OCI-LY3 (cell line): ENCODE results near the gene CEACAM18.

ENCODE experiments used
- H2AFZ ChIP-seq: fragments of 200-600, 300-600 bp; shearing (Covaris generic); 2 replicates; pipeline ENCODE4 v1.6.0; 2014; ENCODE audit warnings: antibody characterized with exemption, low read depth, low read length
- H3K27ac ChIP-seq: fragments of 200-600, 300-600 bp; sonication (generic); 2 replicates; pipeline ENCODE4 v1.5.1; 2014; ENCODE audit warnings: mild to moderate bottlenecking, low read length, moderate library complexity, mixed read lengths
- H3K27me3 ChIP-seq: fragments of 200-600, 300-600 bp; sonication (generic); 2 replicates; pipeline ENCODE4 v1.6.1; 2014; ENCODE audit warnings: low read depth, low read length, mixed read lengths
- H3K36me3 ChIP-seq: fragments of 200-600, 300-600 bp; sonication (generic); replicated peaks from 2 replicates; pipeline ENCODE3; 2014; ENCODE audit warnings: low read depth, low read length, mixed read lengths
- H3K4me1 ChIP-seq: fragments of 300-600, 200-600 bp; sonication (generic); 2 replicates; pipeline ENCODE4 v1.6.1; 2014; ENCODE audit warnings: low read length, mixed read lengths
- H3K4me2 ChIP-seq: fragments of 200-600, 300-600 bp; sonication (generic); 2 replicates; pipeline ENCODE4 v1.6.1; 2014; ENCODE audit warnings: low read length, mixed read lengths
- H3K4me3 ChIP-seq: fragments of 300-600, 200-600 bp; sonication (generic); 2 replicates; pipeline ENCODE4 v1.5.1; 2014; ENCODE audit warnings: antibody characterized with exemption, mild to moderate bottlenecking, low read length, moderate library complexity
- H3K79me2 ChIP-seq: fragments of 300-600, 200-600 bp; shearing (Covaris generic); 2 replicates; pipeline ENCODE4 v1.6.1; 2014; ENCODE audit warnings: mild to moderate bottlenecking, low read length, mixed read lengths
- H3K9ac ChIP-seq: fragments of 300-600, 200-600 bp; shearing (Covaris generic); 2 replicates; pipeline ENCODE4 v1.6.0; 2014; ENCODE audit warnings: mild to moderate bottlenecking, low read length, moderate library complexity
- H3K9me3 ChIP-seq: fragments of 200-600, 300-600 bp; shearing (Covaris generic); 2 replicates; pipeline ENCODE4 v1.6.1; 2014; ENCODE audit warnings: low read length, mixed read lengths; ENCODE audit not compliant: insufficient read depth
- H4K20me1 ChIP-seq: fragments of 200-600, 300-600 bp; sonication (generic); 2 replicates; pipeline ENCODE4 v1.6.1; 2016; ENCODE audit warnings: low read length, mixed read lengths; ENCODE audit not compliant: insufficient read depth
- CTCF ChIP-seq: fragments of 200-600, 300-600 bp; sonication (generic); IDR thresholded peaks from 2 replicates; pipeline ENCODE4 v1.5.1; 2014; ENCODE audit warnings: antibody characterized with exemption, low read length, low read depth
- EZH2phosphoT487 ChIP-seq: fragments of 200-600 bp; shearing (Covaris generic); IDR thresholded peaks from 2 replicates; pipeline ENCODE4 v1.6.1; 2018; ENCODE audit warnings: antibody characterized with exemption, mixed run types, low read depth

The CEACAM18 gene

GRCh38 chr19:51468545-51468920, 9.8 kb upstream of the CEACAM18 start:
- no peak for TF ChIP-seq CTCF
- no peak for TF ChIP-seq EZH2phosphoT487
- Histone ChIP-seq H3K9me3 (no peaks in the 10 kb centered on the region), H3K79me2 (no peaks in the 10 kb centered on the region), H3K27me3 (peaks cover 66% of the 10 kb centered on the region), H3K9ac (no peak overlapping the region), H3K4me3 (no peak overlapping the region), H3K4me1 (no peaks in the 10 kb centered on the region), H3K36me3 (no peaks in the 10 kb centered on the region), H3K27ac (no peak overlapping the region), H3K4me2 (no peak overlapping the region), H4K20me1 (no peaks in the 10 kb centered on the region), H2AFZ (no peak overlapping the region)

- no peaks in the 10 kb centered on the region for H4K20me1 ChIP-seq
- H3K36me3 ChIP-seq: no peaks in the 10 kb centered on the region
- no peaks in the 10 kb centered on the region for H3K79me2 ChIP-seq
- H3K4me2 ChIP-seq: no peak overlapping the region
- no peak overlapping the region for H3K9ac ChIP-seq
- H3K4me3 ChIP-seq: no peak overlapping the region
- peaks cover 70% of the 10 kb centered on the region for H3K27me3 ChIP-seq
- no peak for TF ChIP-seq EZH2phosphoT487
- TF ChIP-seq CTCF: no peak
- no peak overlapping the region for H2AFZ ChIP-seq
- no peak overlapping the region for H3K27ac ChIP-seq
- H3K4me1 ChIP-seq: no peaks in the 10 kb centered on the region
- no peaks in the 10 kb centered on the region for H3K9me3 ChIP-seq
These were observed 9.2 kb upstream of the CEACAM18 start for GRCh38 chr19:51469162-51469561.

- Histone ChIP-seq H3K36me3 (no peaks in the 10 kb centered on the region), H3K4me2 (no peak overlapping the region), H3K4me3 (no peak overlapping the region), H3K79me2 (no peaks in the 10 kb centered on the region), H3K9ac (no peak overlapping the region), H3K4me1 (peaks cover 4% of the 10 kb centered on the region), H2AFZ (no peak overlapping the region), H3K9me3 (no peaks in the 10 kb centered on the region), H3K27me3 (peaks cover 74% of the 10 kb centered on the region), H3K27ac (no peak overlapping the region), H4K20me1 (no peaks in the 10 kb centered on the region)
- no peak for TF ChIP-seq EZH2phosphoT487
- no peak for TF ChIP-seq CTCF
These were observed 8.7 kb upstream of the CEACAM18 start for GRCh38 chr19:51469629-51470028.

- peaks cover 72% of the 10 kb centered on the region for H3K27me3 ChIP-seq
- TF ChIP-seq EZH2phosphoT487 (no peak), CTCF (no peak)
- no peaks in the 10 kb centered on the region for H4K20me1 ChIP-seq
- H3K9me3 ChIP-seq: no peaks in the 10 kb centered on the region
- no peak overlapping the region for H3K9ac ChIP-seq
- H2AFZ ChIP-seq: no peak overlapping the region
- no peak overlapping the region for H3K4me3 ChIP-seq
- no peaks in the 10 kb centered on the region for H3K36me3 ChIP-seq
- H3K79me2 ChIP-seq: no peaks in the 10 kb centered on the region
- no peak overlapping the region for H3K4me2 ChIP-seq
- H3K4me1 ChIP-seq: peaks cover 7% of the 10 kb centered on the region
- no peak overlapping the region for H3K27ac ChIP-seq
These were observed 7.4 kb upstream of the CEACAM18 start for GRCh38 chr19:51470966-51471365.
